ENCODE measurements around the gene C6orf47. TPM values are rescaled to one million over a fixed set of nuclear protein-coding genes. Genes with fewer than 3 reads are reported as not detected.

Gene C6orf47
- total and polyA plus RNA-seq, 4 donors: 2.0 to 10.8 (median 7.4) TPM

- H3K27me3 ChIP-seq (ENCODE audit: control insufficient read depth in 4 of 4, insufficient read depth in 4 of 4, low read length in 3 of 4): no peaks in the 10 kb centered on the region
- peak within 1 kb of the TSS; percentile 84 to 97 for H3K9ac ChIP-seq (ENCODE audit: low read depth in 1 of 2, low read length in 2 of 2)
- peak; percentile 80 for DNase-seq (ENCODE audit: low spot score)
- no peaks in the 10 kb centered on the region for H3K9me3 ChIP-seq (ENCODE audit: control insufficient read depth in 4 of 4, low read length in 3 of 4)
- peaks cover 8 to 23% (median 20%) of the 10 kb centered on the region in 4 donors for H3K36me3 ChIP-seq (ENCODE audit: control insufficient read depth in 4 of 4, insufficient read depth in 3 of 4, low read depth in 1 of 4, low read length in 3 of 4)
- peak within 1 kb of the TSS; percentile 87 to 96 (median 90) for H3K4me3 ChIP-seq (ENCODE audit: low read depth in 1 of 3, low read length in 3 of 3)
- peak within 1 kb of the TSS; percentile 93 to 96 for H3K27ac ChIP-seq (ENCODE audit: low read depth in 1 of 2, low read length in 2 of 2)
- peaks cover 4 to 14% (median 7%) of the 10 kb centered on the region in 4 donors for H3K4me1 ChIP-seq (ENCODE audit: control insufficient read depth in 4 of 4, insufficient read depth in 4 of 4, low read length in 3 of 4)
- 1% methylated on average over 67 of the region's 67 CpGs for WGBS
- TF ChIP-seq REST (IDR thresholded peaks at IDR 0.05): no peak
- TF ChIP-seq CTCF (IDR thresholded peaks at IDR 0.05; ENCODE audit: low read depth, low read length, missing input control): no peak
- TF ChIP-seq ATF3 (IDR thresholded peaks at IDR 0.05): no peak
- no peak for TF ChIP-seq FOXA1 (IDR thresholded peaks at IDR 0.05)
- peak in 1 of 2 donors; percentile 1 for TF ChIP-seq RXRA (IDR thresholded peaks at IDR 0.05)
- no peak for TF ChIP-seq FOXA2 (IDR thresholded peaks at IDR 0.05)
- no peak for TF ChIP-seq RAD21 (IDR thresholded peaks at IDR 0.05)
- peak; percentile 46 for TF ChIP-seq SP1 (IDR thresholded peaks at IDR 0.05)
- TF ChIP-seq EGR1 (IDR thresholded peaks at IDR 0.05; ENCODE audit: low read depth in 2 of 2): peak in 1 of 2 donors; percentile 6
- TF ChIP-seq TAF1 (conservative IDR thresholded peaks at IDR 0.05): peak; percentile 16
- TF ChIP-seq YY1 (IDR thresholded peaks at IDR 0.05): peak; percentile 86
These were observed 39.8 kb downstream of the C6orf47 start, which contains the start of gene PRRC2A for GRCh38 chr6:31620586-31621319. TSS of gene PRRC2A (plus strand) at chr6:31620715. CDS start at chr6:31622790, 2,075 bp downstream.

- peaks cover under 1 to 16% (median 12%) of the 10 kb centered on the region in 4 donors for H3K36me3 ChIP-seq (ENCODE audit: control insufficient read depth in 4 of 4, insufficient read depth in 3 of 4, low read depth in 1 of 4, low read length in 3 of 4)
- peak overlapping the region; percentile 93 to 96 for H3K27ac ChIP-seq (ENCODE audit: low read depth in 1 of 2, low read length in 2 of 2)
- no peaks in the 10 kb centered on the region for H3K27me3 ChIP-seq (ENCODE audit: control insufficient read depth in 4 of 4, insufficient read depth in 4 of 4, low read length in 3 of 4)
- under 1% methylated on average over 50 of the region's 50 CpGs for WGBS
- H3K9ac ChIP-seq (ENCODE audit: low read depth in 1 of 2, low read length in 2 of 2): peak overlapping the region; percentile 0 to 42
- DNase-seq (ENCODE audit: low spot score): peak; percentile 95
- peaks cover 7 to 19% (median 10%) of the 10 kb centered on the region in 4 donors for H3K4me1 ChIP-seq (ENCODE audit: control insufficient read depth in 4 of 4, insufficient read depth in 4 of 4, low read length in 3 of 4)
- H3K9me3 ChIP-seq (ENCODE audit: control insufficient read depth in 4 of 4, low read length in 3 of 4): no peaks in the 10 kb centered on the region
- H3K4me3 ChIP-seq (ENCODE audit: low read depth in 1 of 3, low read length in 3 of 3): peak overlapping the region; percentile 59 to 76 (median 71)
- TF ChIP-seq HNF4G (IDR thresholded peaks at IDR 0.05): no peak
- peak; percentile 90 for TF ChIP-seq YY1 (IDR thresholded peaks at IDR 0.05)
- TF ChIP-seq SP1 (IDR thresholded peaks at IDR 0.05): peak; percentile 93
- TF ChIP-seq MAX (IDR thresholded peaks at IDR 0.05): peak; percentile 85
- TF ChIP-seq HNF4A (conservative IDR thresholded peaks at IDR 0.05): peak; percentile 1 to 26
- no peak for TF ChIP-seq RAD21 (IDR thresholded peaks at IDR 0.05)
- peak; percentile 14 to 69 for TF ChIP-seq GABPA (IDR thresholded peaks at IDR 0.05 in 1 of 2, conservative IDR thresholded peaks at IDR 0.05 in 1 of 2)
- no peak for TF ChIP-seq CTCF (IDR thresholded peaks at IDR 0.05; ENCODE audit: low read depth, low read length, missing input control)
- TF ChIP-seq RXRA (IDR thresholded peaks at IDR 0.05): peak; percentile 34 to 42
- TF ChIP-seq TAF1 (conservative IDR thresholded peaks at IDR 0.05): peak; percentile 65
- peak; percentile 22 for TF ChIP-seq ATF3 (IDR thresholded peaks at IDR 0.05)
- TF ChIP-seq REST (IDR thresholded peaks at IDR 0.05): peak; percentile 86
- no peak for TF ChIP-seq FOXA2 (IDR thresholded peaks at IDR 0.05)
These were observed 40.6 kb downstream of the C6orf47 start for GRCh38 chr6:31619805-31620585.

All from liver (tissue), 9 donors.